NCI-H187 treated with DMSO at 0.1 percent for 48 hours (cell line): Measurements from ENCODE around the gene CELSR1.

Source experiments
- DNase-seq: peaks from one replicate; lab custom pipeline; 2025; lab: John Stamatoyannopoulos, UW

Gene CELSR1

DNA sequence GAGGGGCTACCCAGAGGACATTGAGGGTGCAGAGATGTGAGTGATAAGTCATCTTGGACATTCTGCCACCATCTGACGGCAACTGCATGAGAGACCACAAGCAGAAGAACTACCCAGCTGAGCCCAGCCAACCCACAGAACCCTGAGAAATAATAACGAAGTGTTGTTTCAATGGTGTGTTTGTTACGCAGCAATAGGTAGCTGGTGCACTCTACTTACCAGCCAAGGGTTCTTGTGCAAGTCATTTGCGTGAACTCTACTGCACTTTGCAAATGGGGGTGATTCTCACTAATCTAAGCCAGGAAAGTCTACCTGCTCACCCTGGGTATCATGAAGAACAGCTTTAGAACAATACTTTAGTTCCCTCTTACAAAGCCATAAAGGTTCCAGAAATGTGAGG is 15.8 kb upstream of the CELSR1 start:
- no peak for DNase-seq

DNA sequence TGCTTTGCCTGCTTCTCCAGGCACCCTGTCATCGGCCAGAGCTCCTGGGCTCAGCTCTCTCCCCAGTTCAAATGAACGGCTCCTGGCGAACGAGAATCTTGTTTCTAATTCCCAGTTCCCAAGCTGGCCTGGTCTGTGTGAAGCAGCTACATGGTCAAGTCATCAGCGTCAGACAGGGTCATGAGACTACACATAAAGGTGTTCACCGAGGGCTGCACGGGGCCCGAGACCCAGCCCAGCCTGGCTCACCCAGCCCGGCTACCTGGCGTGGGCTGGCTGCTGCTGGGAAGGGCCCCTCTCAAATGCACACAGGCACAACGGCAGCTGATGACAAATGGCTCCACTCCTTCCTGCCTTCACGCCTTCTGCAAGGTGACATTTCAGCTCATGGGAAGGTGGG is 14.6 kb upstream of the CELSR1 start:
- no peak for DNase-seq

DNA sequence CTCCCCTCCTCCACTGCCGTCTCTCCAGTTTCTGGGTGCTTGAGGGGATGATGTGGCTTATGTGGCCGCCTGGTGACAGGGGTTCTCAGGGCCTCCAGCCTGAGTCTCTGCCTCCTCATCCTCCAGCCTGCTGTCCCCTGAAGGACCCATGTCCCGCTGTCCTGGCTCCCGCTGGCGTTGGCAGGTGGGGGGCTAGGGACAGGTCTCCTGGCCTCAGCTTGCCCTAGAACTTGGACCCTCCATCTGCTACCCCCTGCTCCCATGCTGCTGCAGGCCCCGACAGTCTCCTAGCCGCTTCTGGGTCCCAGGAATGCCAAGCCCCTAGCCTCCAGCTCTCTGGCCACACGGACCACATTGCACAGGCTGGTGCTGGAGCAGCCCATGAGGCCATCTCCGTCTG is 13.9 kb upstream of the CELSR1 start:
- no peak for DNase-seq

DNA sequence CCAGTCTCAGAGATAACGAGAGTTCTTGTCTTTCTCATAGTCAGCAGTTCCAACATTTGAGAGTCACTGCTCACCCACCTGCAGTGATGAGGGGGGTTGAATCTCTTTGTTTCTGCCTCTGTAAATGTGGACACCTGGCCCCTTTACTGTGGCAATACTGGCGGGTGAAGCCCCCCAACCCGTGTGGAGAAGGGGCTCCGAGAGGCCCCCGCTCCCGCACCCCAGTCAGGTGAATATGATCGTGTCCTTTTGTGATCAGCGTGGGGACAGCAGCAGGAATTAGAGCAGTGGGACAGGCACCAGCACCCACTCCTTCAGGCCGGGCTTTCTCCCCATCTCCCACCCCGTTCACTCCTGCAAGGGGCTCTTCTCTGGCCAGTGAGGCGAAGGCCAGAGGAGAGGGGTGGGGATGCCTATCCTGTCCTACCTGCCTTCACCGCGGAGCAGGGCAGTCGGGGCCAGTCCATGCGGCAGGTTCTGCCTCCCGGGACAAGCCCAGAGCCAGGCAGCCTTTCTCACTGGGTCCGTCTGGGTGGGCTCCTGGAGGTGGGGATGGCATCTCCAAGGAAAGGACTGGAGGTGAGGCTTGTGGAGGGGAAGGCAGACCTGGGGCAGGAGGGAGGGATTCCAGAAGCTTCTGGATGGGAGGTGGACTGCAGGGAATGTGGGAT is 12.7 kb upstream of the CELSR1 start:
- DNase-seq: no peak

DNA sequence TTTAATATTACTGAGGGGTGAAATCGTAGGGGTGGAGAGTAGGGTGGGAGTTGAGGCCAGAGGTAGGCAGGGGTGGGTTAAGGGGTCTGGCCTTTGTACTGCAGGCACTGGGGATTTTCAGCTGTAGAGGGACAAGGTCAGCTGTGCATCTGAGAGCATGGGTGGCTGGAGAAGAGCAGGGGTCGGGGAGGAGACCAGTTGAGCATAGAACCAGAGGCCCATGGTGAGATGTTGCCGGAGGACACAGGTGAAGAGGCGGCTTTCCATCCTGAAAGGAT is 12.1 kb upstream of the CELSR1 start:
- no peak for DNase-seq

DNA sequence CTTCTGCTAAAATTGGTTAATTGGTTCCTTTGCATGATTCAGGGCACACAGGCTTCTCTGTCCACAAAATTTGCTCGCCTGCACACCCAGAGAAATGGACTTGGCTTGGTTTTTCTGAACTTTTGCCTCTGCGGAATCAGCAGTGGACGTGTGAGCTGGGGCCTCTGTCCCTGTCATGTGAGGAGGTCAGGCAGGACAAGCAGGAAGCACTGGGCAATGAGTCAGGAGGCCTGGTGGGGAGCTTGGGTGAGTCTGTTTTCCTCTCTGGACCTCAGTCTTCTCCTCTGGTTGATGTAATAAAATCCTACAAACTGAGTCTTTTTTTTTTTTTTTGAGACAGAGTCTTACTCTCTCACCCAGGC is 10.4 kb upstream of the CELSR1 start:
- no peak for DNase-seq

DNA sequence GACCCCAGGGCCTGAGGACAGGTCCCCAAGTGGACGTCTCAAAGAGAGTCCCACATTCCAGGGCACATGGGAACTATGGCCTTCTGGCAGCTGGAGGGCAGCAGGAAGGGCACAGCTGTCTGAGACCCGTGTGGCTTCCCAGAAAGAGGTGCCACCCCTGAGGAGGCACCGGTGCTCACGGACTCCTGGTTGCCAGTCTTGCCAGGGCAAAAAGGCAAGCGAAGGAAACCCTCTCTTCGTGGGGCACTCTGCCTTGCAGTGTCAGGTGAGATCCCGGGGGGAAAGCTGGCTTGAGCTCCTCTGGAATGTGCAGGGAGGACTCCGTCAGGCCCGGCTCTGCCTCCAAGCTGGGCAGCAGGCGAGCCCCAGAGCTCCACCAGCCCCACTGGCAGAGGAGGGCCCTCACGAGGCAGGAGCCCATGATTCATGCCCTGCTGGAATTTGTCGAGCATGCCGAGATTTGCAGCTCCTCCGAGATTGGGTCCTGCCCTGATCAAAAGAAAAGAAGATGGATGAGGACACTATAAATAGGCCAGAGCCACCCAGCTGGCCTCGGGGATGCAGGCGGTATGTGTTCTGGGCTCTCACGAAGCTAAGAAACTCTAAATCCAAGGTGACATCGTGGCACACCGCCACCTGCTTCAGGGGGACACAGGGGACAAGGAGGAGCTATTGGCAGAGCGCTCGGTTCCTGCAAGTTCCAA is 9.9 kb upstream of the CELSR1 start:
- no peak for DNase-seq

DNA sequence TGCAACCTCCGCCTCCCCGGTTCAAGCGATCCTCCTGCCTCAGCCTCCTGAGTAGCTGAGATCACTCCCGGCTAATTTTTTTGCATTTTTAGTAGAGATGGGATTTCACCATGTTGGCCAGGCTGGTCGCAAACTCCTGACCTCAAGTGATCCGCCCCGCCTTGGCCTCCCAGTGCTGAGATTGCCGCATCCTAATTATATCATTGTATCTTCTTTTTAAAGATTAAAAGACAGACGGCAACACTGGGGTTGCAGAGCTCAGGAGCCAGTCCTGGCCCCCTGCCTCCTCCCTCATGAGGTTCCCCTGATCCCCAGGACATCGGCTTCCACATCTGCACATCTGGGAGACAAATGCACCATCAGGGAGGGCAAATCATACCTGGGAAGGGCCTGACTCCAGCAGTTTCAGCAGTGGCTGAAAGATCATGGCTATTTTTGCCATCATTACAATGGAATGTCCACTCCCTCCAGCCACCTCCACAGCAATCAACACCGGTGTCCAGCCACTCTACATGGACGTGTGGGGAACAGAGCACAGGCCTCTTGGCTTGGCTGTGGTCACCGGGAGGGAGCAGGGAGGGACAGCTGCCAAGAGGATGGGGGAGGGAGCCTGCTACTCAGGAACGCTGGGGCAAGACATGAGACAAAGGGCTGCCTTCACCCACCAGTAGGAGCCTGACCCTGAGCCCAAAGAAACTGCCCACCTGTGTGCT is 9.2 kb upstream of the CELSR1 start:
- DNase-seq: no peak

DNA sequence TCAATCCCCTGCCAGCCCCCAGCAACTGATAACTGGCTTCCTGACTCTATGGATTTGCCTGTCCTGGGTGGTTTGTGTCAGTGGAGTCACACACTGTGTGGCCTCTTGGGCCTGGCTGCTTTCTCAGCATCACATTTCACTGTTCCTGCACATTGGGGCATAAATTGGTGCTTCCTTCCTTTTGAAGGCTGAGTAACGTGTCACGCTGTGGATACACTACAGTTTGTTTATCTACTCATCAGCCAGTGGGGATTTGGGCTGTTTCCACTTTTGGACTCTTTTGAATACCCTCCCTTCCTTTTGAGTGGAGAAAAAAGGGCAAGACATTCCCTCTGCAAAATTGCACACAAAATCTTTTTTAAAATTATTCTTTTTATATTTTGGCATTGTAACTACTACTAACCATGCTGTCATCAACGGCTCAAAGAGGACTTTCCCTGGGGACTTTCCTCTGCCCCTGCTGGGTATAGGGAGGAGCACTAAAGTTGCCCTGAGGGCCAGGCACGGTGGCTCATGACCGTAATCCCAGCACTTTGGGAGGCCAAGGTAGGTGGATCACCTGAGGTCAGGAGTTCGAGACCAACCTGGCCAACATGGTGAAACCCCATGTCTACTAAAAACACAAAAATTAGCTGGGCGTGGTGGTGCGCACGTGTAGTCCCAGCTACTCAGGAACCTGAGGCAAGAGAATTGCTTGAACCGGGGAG is 7.8 kb upstream of the CELSR1 start:
- DNase-seq: no peak

DNA sequence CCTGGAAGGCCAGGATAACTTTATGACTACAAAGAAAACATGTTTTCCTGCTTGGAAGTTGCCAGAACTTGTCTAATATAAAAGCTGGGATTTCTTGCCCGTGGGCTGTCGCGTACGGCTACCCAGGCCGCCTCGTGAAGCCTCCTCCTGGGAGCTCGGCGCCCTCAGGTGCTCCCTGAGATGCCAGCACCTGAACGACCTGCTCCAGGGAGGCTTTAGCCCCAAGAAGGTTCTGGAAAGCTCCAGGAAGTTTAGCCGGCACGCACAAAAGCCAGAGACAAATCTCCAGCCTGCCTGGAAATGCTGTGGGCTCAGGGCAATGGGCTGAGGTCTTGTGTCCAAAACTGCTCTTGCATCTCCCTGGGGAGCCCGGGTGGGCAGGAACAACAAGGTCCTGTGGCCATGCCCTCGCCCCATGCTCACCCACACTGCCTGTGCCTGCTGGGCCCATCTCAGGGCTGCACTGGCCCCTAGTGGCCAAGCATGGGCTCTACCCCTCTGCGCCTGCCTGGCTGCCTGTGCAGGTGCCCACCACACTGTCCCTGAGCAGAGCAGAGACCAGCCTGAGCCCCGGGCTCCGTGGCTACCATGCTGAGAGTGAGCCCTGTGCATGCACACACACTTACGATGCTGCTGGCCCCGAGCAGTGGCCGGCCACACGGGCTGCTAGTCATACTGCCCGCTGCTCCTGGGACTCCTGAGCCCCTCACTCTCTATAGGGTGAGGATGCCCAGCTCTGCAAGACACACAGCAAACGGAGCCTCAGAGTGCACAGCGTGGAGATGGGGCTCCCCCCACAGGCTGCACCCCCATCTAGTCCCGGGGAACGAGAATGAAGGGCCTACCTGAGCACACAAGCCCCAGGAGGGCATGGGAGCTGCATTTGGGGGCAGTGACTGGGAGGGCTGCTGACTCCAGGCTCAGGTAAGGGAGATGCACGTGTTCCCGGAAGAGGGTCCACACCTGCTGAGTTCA is 4.9 kb upstream of the CELSR1 start:
- DNase-seq: no peak

DNA sequence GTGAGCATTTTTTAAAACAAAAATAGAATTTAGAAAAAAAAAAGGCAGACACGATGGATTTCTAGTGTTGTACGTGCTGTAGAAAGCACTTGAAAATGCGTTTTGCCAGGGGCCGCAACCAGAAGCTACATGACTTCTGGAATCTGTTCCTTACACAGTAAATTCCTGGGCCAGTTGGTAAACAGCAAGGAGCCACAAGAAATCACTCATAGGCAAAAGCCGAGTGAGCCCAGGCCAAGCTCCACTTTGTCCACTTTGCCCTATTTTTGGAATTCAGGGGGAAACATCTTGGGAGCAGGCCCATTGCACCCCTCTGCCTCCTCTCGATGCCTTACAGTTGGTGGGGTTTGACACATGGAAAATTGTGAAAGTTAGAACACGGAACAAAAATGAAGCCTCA is 4.1 kb upstream of the CELSR1 start:
- no peak for DNase-seq

DNA sequence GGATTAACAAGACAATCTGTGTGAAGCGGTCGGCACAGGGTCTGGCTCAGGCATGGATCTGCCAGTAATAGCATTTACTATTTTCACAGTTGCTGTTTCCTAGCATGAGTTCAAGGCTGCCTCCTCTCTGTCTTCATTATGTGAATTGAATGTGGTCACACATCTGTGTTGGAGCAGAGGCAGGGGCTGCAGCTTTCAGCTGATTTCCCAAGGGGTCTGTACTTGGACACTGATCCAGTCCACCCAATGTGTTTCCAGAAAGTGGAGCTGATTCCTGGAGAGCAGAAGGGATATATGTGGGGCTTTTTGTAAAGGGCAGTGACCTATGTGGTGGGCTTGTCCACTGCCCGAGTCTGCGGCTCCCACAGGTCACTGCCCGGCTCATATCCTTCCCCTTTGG is 3.5 kb upstream of the CELSR1 start:
- DNase-seq: no peak

DNA sequence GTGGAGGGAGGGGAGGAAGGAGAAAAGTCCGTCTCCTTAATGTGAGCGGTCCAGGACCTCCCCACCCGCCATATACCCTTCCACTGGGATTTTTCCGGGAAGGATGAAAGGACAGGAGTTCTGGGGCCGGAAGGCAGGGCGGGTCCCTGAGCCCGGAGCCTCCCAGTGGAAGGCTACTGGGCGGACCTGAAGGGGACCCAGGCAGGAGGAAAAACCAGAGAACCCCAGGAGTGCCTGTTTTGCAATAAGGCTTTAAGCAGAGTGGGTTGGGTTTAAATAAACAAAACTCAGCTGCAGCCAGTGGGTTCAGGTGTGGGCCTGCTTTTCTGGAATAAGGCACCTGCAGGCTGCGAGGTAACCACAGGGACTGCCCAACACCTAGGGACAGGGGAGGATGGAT is 1.7 kb upstream of the CELSR1 start:
- DNase-seq: no peak

DNA sequence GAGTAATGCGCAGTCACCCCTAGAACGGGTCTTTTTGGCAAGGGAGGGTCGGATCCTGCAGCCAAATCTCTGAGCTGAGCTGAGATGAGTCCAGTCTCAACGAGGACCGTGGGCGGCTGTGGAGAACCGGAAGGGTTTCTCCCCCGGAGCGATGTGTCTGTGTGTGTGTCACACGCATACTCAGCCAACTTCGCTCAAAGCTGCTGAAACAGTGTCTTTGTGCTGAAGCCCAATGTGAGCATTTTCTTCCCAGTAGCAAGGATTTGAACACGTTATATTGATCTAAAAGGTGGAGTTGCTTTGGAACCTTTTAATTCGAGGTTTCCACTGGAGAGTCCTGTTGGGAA is 1.4 kb upstream of the CELSR1 start:
- DNase-seq: no peak

DNA sequence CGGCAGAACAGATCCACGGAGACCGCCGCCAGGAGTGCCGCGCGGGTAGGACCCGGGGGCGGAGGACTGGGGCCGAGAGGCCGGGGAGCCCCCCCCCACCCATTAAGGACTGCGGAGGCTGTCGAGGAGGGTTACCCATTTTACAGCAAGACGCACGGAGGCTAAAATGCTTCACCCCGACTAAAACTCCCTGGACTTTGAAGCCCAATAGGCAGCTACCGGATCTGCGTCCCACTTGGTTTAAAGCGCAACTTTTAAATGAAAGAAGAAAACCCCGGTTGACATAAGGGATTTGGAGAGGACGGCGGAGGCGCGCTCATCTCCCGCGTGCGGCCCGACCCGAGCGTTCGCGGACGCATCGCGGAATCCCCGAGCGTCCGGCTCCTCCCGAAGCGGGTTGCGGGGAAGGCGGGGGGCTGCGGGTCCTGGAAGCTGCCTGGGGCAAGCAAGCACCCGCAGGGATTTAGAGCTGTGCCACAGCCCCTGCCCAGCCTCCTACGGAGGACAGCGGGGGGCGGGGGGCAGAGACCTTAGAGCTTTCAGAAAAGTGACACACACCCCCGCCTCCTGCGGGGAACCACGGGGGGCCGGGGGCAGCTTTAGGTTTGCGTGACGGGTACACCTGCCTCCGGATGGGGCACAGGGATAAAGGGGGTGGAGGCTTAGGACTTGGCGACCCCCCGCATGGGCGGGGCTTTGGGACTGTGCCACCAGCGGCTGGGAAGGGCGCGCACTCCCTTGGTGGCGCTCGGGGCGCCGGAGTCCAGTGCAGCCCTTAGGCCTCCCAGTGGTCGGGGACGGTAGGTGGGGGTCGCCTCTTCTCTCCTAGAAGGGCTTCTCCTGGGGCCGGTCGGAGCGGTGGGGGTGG is 760 bp upstream of the CELSR1 start:
- DNase-seq: no peak

DNA sequence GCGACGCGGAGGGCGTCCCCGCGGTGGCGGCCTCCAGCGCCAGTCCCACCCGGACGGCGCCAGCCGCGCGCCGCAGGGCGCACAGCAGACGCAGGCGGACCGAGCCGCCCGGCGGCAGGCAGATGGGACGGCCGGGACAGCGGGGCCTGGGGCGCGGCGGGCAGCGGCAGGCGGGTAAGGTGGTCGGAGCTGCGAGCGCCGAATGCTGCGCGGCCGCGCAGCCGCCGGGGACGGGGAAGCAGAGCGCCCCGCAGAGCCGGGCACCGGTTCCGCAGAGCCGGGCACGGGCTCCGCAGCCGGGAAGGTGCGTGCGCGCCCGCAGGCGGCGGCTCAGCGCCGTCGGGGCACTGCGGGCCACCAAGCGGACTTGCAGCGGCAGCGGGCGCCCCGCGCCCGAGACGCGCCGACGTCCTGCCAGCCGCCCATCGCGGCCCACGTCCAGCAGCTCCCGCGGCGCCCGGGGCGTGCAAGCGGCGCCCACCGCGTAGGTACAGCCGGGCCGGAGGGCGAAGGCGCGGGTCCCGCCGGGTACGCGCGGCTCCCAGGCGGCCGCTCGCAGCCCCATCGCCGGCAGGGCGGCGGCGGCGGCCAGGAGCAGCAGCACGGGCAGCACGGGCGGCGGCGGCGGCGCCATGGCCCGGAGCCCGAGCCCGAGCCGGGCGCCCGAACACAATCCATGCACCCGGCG is 739 bp downstream of the CELSR1 start:
- DNase-seq: no peak

DNA sequence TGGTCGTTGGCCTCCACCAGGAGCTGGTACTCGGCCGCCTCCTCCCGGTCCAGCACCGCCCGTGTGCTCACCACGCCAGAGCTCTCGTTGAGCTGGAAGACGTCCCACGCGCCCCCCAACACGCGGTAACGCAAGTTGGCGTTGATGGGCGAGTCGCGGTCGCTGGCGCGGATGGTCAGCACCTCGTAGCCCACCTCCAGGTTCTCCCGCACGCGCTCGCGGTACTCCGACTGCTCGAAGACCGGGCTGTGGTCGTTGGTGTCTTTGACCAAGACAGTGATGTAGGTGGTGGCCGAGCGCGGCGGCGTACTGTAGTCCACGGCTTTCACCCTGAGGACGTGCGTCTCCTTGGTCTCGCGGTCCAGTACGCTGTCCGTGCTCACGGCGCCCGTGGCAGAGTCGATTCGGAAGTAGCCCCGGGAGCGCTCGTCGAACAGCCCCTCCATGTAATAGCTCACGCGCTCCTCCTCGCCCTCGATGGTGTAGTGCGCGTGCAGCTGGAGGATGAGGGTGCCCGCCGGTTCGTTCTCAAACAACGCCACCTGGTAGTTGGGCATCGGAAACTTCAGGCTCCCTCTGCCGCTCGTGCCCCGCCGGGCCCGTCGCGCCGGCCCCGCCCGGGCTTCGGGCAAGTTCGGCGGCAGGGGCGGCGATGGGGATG is 1.4 kb downstream of the CELSR1 start:
- no peak for DNase-seq

DNA sequence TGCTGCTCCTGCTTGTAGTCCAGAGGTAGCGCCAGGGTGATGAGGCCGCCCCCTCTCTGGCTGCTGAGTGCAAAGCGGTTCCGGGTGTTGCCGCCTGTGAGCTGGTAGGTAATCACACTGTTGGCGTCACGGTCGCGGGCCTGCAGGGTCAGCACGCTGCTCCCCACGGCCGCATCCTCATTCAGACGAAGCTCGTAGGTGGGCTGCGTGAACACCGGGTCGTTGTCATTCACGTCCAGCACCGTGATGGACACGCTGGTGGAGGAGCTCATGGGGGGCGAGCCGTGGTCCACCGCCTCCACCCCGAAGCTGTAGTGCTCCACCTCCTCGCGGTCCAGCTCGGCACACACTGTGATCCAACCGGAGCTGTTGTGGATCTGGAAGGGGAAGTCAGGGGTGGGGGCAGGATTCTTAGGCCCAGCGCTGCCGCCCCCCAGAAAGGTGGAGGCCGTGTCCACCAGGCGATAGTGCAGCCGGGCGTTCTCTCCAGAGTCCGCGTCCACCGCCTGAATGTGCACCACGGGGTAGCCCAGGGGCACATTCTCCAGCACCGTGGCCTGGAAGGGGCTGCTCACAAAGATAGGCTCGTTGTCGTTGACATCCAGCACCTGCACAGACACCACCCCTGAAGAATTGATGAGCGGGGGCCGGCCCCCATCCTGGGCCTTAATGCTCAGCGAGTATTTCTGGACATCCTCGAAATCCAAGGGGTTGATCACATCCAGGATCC is 2.4 kb downstream of the CELSR1 start:
- no peak for DNase-seq

DNA sequence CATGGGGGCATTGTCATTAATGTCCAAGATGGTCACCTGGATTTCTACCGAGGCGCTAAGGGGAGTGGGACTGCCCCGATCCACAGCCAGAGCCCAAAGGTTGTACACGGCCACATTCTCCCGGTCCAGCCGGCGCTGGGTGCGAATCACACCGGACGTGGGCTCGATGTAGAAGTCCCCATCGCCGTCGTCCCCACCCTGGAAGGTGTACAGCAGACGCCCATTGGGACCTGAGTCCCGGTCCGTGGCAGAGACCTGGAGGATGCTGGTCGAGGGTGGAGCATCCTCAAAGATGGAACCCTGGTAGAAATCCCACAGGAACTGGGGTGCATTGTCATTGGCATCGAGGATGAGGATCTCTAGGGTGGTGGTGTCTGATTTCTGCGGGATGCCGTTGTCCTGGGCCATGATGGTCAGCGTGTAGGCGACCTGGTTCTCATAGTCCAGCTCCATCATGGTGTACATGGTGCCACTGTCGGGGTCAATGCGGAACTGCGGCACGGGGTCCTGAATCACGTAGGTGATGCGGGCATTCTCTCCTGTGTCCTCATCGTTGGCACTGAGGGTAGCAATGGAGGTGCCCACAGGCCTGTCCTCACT is 3.1 kb downstream of the CELSR1 start:
- no peak for DNase-seq
